SKM-1 treated with dmso at 0.1 percent for 144 hours (cell line): ENCODE measurements around the gene PARVB.
A peak's percentile ranks its signal among the peaks of the same experiment; 100 is the strongest.
"Not testable (repeated sequence)": the region's sequence is repeated elsewhere in the genome, so short reads cannot be mapped to it uniquely, and the experiment has no call there.

ENCODE experiments used
- DNase-seq: peaks from one replicate; lab custom pipeline; 2025; ENCODE audit not compliant: unreplicated experiment; lab: John Stamatoyannopoulos, UW

The PARVB gene

GRCh38 chr22:44051358-44051757 is 27.3 kb downstream of the PARVB start:
- no peak for DNase-seq

DNA sequence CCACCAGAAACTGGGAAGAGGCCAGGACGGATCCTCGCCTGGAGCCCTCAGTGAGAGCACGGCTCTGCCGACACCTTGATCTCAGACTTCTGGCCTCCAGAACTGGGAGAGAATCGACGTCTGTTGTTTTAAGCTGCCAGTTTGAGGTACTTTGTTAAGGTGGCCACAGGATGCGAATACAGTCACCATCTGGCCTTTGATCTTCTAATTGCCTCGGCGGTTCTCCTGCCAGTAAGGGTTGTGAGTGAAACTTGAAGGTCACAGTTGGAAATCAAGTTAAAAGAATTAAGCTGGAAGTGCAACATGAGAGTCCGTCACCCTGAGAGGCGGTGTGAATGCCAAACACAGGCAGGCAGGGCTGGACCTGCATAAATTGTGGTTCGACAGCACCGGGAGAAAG is 27.9 kb downstream of the PARVB start:
- DNase-seq, result no peak

DNA sequence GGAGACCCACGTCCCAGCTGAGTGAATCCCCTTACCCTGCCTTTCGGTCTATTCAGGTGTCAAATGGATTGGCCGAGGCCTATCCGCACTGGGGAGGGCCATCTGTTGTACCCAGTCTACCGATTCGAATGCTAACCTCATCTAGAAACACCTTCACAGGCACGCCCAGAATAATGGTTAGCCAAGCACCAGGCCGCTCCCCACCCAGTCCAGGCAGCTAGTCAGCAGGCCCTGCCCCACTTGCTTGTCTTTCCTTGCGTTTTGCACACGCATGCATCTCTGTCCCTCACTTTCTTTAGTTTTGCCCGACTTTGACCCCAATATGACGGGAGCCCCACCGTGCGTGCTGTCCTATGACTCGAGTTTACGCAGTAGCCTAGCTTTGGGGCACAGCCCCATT is 31.7 kb downstream of the PARVB start:
- no peak for DNase-seq

DNA sequence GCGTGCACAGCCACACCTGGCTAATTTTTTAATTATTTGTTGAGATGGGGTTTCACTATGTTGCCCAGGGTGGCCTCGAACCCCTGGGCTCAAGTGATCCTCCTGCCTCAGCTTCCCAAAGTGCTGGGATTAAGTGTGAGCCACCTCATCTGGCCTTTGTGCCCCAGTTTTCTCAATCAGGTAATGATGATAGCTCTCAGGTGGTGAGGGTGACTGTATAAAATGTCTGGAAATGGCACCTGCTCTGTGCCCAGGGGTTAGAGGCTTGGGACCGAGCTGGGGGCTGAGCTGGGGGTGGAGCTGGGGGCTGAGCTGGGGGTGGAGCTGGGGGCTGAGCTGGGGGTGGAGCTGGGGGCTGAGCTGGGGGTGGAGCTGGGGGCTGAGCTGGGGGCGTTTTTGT is 32.5 kb downstream of the PARVB start:
- DNase-seq, result not testable (repeated sequence)

DNA sequence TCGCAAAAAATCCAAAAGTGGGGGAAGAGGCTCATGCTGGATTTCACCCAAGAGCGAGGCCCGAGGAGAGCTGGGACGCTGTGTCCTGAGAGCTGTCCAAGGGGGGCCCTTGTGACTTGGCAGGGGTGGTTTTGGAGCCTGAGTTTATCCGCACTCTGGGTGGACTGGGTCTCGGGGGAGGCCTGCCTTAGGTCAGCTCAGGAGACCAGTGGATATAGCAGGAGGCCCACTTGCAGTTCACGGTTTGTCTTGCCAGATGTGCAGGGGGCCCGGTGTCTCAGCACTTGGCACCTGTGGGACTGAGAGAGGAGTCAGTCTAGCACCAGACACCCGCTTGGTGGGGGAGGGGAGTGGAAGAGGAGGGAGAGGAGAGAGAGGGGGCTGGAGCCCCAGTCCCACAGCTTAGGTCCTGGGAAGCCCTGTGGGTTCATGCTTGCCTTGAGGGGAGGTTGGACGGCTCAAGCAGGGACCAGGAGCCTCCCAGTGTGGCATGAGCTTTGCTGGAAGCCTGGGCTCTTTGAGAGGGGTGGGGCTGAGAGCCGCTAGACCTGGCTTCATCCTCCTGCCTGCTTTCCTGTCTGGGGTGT is 33.4 kb downstream of the PARVB start:
- no peak for DNase-seq

GRCh38 chr22:44063462-44064371 is 39.6 kb downstream of the PARVB start:
- DNase-seq, result no peak

GRCh38 chr22:44067033-44067432 is 42.9 kb downstream of the PARVB start:
- DNase-seq, result no peak

DNA sequence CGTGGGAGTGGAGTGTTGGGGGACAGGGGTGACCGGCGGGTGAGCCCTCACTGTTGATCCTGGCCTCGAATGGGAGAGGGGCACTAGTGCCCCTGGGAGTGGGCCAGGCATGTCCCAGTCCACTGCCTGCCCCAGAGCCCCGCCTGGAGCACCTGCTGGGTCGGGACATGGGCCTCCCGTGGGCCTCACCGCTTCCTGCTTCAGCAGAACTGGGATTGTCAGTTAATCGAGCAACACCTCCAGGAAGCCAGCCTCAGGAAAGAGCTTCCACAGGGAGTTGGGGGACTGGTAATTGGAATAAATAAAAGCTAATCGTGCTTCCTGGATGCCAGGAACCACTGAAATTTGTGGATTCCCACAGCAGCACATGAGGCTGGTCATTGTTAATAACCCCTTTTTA is 43.8 kb downstream of the PARVB start:
- DNase-seq, result no peak

- peak; percentile 94 for DNase-seq
Measured at GRCh38 chr22:44068422-44069191, 44.5 kb downstream of the PARVB start.

GRCh38 chr22:44070029-44070428 is 45.9 kb downstream of the PARVB start:
- DNase-seq, result no peak

- no peak for DNase-seq
Measured at GRCh38 chr22:44071781-44072326, 47.8 kb downstream of the PARVB start.

DNA sequence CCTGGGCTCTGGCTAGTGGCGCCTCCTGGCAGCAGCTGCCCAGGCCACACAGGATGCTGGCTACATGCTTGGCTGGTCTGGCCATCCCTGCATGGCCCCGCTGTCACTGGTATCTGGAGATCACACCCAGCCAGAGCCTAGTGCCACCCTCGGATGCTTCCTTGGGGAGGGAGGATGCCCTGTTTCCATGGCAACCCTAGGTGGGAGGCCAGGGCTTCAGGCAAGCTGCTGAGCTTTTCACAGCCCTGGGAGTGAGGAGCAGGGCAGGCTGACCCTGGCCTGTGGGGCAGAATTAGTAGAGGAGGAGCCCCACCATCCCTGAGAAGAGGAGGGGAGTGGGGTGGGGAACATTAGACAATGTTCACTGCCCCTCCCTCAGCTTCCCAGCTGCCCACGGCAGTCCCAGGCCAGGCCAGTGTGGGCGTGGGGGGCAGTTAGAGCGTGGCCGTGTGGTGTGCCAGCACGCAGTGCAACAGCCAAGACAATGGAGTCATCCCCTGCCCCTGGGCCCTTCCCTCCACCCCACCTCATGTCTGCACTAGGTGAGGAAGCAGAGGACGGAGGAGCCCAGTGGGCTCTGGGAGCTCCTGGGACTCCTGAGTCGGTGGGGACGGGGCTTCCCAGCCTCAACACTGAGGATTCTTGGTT is 50.4 kb downstream of the PARVB start:
- DNase-seq, result no peak

DNA sequence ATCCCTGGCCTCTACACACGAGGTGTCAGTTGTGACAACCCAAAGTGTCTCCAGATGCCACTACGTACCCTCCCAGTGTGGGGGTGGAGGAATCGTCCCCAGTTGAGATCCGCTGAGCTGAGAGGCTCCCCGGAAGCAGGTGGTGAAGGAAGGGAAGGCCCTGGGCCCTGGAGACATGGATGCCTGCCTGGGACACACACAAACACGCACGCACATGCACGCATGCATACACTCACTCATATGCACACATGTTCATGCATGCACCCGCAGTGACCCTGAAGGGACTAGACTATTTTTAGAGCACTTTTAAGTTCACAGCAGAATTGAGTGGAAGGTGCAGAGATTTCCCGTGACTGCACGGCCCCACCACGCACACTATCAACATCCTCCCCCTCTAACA is 50.9 kb downstream of the PARVB start:
- DNase-seq, result no peak

DNA sequence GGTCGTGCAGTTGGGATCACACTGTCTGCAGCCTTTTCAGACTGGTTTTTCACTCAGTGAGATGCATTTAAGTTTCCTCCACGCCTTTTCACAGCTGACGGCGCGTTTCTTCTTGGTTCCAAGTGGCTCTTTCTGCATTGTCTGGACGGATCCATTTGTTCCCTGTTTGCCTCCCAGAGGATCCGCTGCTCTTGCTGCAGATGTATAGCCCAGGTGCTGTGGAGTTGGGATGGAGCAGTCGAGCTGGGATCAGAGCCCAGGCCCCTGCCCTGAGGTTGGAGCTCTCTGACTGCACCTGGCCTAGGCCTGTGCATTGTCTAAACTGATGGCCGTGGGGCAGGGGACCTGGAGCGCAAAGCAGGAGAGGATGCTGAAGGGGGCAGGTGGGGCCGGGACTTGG is 51.6 kb downstream of the PARVB start:
- no peak for DNase-seq

GRCh38 chr22:44076825-44077224 is 52.7 kb downstream of the PARVB start:
- no peak for DNase-seq

DNA sequence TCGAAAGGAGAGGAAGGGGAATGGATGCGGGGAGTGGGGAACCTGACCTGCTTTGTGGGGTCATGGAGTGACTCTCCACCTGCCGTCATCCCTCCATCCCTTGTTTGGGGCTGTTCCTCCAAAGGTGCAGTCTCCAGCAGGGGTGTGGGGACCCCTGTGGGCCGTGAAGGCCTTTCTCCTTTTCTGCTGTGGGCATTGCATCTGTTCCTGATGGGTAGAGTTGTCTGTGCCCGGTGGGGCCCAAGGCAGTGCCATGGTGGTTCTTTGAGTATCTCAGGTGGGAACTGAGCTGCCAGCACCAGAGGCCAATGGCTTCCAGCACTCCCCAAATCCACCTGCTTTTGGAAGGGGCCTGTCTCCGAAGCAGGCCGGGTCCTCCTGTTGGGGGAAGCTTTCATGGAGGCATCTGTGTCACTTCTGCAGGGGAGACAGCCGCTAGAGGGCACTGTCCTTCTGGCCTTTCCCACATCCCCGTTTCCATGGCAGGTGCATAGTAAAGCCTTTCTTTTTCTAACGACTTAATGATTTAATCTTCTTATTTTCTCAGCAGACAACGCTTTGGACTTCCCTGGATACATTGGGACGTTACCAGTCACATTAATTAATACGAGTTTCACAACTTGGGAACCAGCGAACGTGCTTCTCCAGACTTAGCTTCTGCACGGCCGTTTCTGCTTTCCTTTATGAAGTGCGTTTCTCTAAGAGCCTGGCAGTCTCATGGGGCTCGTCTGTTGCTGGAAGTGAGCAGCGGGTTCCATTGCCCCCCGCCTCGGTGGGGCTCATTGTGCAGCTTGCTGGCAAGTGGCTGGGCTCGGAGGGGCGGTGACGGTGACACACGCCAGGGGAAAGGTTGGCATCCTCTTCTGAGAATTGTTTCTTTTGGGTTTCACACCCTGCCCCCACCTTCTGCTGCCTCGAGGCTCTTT is 57.1 kb downstream of the PARVB start:
- DNase-seq, result peak; percentile 33

- no peak for DNase-seq
Measured at GRCh38 chr22:44082801-44083200, 58.7 kb downstream of the PARVB start.

DNA sequence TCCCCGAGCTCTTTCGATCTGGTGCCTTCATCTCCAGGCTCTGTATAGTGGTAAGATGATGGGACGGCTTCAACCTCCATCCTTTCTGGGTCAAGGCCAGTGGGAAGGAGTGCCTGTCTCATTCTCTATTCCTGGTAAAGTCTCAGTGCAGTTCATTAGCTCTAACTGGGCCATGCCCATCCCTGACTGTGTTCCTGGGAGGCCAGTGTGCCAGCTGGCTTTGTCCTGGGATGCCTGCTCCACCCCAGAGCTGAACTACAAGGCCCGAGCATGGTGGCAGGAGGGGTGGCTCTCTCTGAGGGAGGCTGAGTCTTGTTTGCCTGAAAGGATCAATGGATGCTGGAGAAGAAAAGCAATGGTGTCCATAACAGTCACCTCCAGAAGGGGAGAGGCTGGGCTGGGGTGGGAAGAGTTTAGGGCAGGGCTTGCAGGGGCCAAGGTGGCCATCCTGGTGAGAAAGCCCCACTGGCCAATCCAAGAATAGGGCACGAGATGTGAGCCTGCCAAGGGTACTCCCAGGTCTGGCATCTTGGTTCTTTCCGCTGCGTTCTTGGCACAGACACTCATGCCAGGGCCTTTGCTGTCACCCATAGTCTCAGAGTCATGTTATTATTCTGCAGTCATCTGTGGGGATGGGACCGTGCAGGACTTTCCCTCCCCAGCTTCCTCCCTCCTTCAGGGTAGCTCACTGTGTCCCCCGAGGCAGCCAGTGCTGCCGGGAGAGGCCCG is 60.1 kb downstream of the PARVB start:
- DNase-seq, result no peak

- peak; percentile 42 for DNase-seq
Measured at GRCh38 chr22:44085743-44086270, 61.7 kb downstream of the PARVB start.
